Lung (tissue), 12 donors: ENCODE data around the gene RAB11FIP2. TPM values are rescaled to one million over a fixed set of nuclear protein-coding genes. Genes with fewer than 3 reads are reported as not detected.

Source experiments
- ATAC-seq: fragments of 200-7000 bp; cut with Tn5 transposase; one replicate; pipeline ENCODE4 v1.9.1; 2020; ENCODE audit warnings: moderate number of reproducible peaks; ENCODE audit not compliant: insufficient read depth, low FRiP score
- DNase-seq, 3 donors: peaks; one replicate each; pipeline ENCODE4 v3.0.0-alpha.2; 2013 to 2017
- H3K27ac ChIP-seq, 2 donors: one replicate each; pipeline ENCODE4 v1.5.1; 2013; ENCODE audit warnings: mild to moderate bottlenecking in 2 of 2, moderate library complexity in 2 of 2, control low read depth in 1 of 2, inconsistent platforms in 1 of 2, low read depth in 1 of 2, low read length in 1 of 2
- H3K27me3 ChIP-seq, 3 donors: one replicate each; pipeline ENCODE4 v1.5.1; 2013; ENCODE audit warnings: low read length in 2 of 3; ENCODE audit not compliant: control insufficient read depth in 3 of 3, insufficient read depth in 3 of 3
- H3K36me3 ChIP-seq, 4 donors: one replicate each; pipeline ENCODE4 v1.5.1; 2013; ENCODE audit warnings: low read length in 4 of 4, mild to moderate bottlenecking in 1 of 4, moderate library complexity in 1 of 4; ENCODE audit not compliant: control insufficient read depth in 4 of 4, insufficient read depth in 4 of 4
- H3K4me1 ChIP-seq, 5 donors: one replicate each; pipeline ENCODE4 v1.5.1; 2013; ENCODE audit warnings: low read length in 5 of 5, mild to moderate bottlenecking in 2 of 5, moderate library complexity in 1 of 5; ENCODE audit not compliant: control insufficient read depth in 5 of 5, insufficient read depth in 5 of 5
- H3K4me3 ChIP-seq: one replicate; pipeline ENCODE4 v1.5.1; 2013; ENCODE audit warnings: mild to moderate bottlenecking, control low read depth, moderate library complexity
- H3K9ac ChIP-seq, 2 donors: one replicate each; pipeline ENCODE4 v1.5.1; 2013; ENCODE audit warnings: low read length in 2 of 2, control low read depth in 1 of 2; ENCODE audit not compliant: insufficient read depth in 1 of 2
- H3K9me3 ChIP-seq, 4 donors: one replicate each; pipeline ENCODE4 v1.5.1; 2013; ENCODE audit warnings: low read length in 3 of 4, mild to moderate bottlenecking in 1 of 4, moderate library complexity in 1 of 4; ENCODE audit not compliant: control insufficient read depth in 4 of 4, insufficient read depth in 3 of 4
- CTCF ChIP-seq: IDR thresholded peaks from 2 replicates; pipeline ENCODE4 v1.5.1; 2012; ENCODE audit warnings: mild to moderate bottlenecking; ENCODE audit errors: control extremely low read depth, extremely low read depth
- WGBS, 2 donors: extraction: QIAGEN DNeasy Blood & Tissue Kit; methylation state at CpG; one replicate each; pipeline ENCODE4 v1.1.7; 2013; 5-methylcytosine and 5-hydroxymethylcytosine counted together
- polyA plus RNA-seq, 2 donors: library from polyadenylated mRNA; stranded (reverse); fragments of 200-250 nt; gene quantifications; one replicate each; pipeline ENCODE4 v1.2.1, GENCODE V29; 2013
- total RNA-seq, 2 donors: library from RNA; depleted of rRNA in 1 of 2; stranded (reverse); fragments of >200 nt in 1 of 2; gene quantifications; one replicate each; pipeline ENCODE4 v1.2.1, GENCODE V29; 2014 to 2021
- donor health status: control.
- donor health status: control.
- donor health status: Bipolar disorder and iron deficiency.
- donor health status: healthy.
- donor health status: DM: yes; HTN: yes; CAD: no.

Gene RAB11FIP2
- total and polyA plus RNA-seq, 4 donors, result 4.2 to 52.4 (median 12.8) TPM

GRCh38 chr10:118017071-118017740 is 29.5 kb downstream of the RAB11FIP2 start:
- DNase-seq, result no peak
- ATAC-seq, result no peak
- Histone ChIP-seq H3K36me3 (peaks cover 0 to 4% (median 2%) of the 10 kb centered on the region in 4 donors), H3K9me3 (no peaks in the 10 kb centered on the region), H3K27ac (no peak overlapping the region), H3K9ac (no peak overlapping the region), H3K4me3 (no peak overlapping the region), H3K27me3 (no peaks in the 10 kb centered on the region), H3K4me1 (peaks cover 0 to 2% (median 0%) of the 10 kb centered on the region in 5 donors)
- WGBS, 2 donors, result 95 to 96% methylated on average over 12 of the region's 12 CpGs
- TF ChIP-seq CTCF, result no peak

- Histone ChIP-seq H3K9me3 (no peaks in the 10 kb centered on the region), H3K9ac (no peak overlapping the region), H3K36me3 (peaks cover 1 to 14% (median 7%) of the 10 kb centered on the region in 4 donors), H3K27me3 (no peaks in the 10 kb centered on the region), H3K27ac (no peak overlapping the region), H3K4me1 (peaks cover 0 to 2% (median 0%) of the 10 kb centered on the region in 5 donors), H3K4me3 (no peak overlapping the region)
- no peak for ATAC-seq
- no peak for TF ChIP-seq CTCF
- DNase-seq, result no peak
These were observed 33.7 kb downstream of the RAB11FIP2 start for GRCh38 chr10:118012952-118013525.

- Histone ChIP-seq H3K4me1 (no peaks in the 10 kb centered on the region), H3K36me3 (peaks cover 5 to 18% (median 9%) of the 10 kb centered on the region in 4 donors), H3K27me3 (no peaks in the 10 kb centered on the region), H3K27ac (no peak overlapping the region), H3K4me3 (no peak overlapping the region), H3K9ac (no peak overlapping the region), H3K9me3 (no peaks in the 10 kb centered on the region)
- WGBS, 2 donors, result 94 to 96% methylated on average over 3 of the region's 3 CpGs
- DNase-seq (no peak), ATAC-seq (no peak)
- no peak for TF ChIP-seq CTCF
These were observed 39.0 kb downstream of the RAB11FIP2 start for GRCh38 chr10:118007773-118008172.
